DOHH2 (cell line): ENCODE measurements around the gene ANKRD33B.

Experiments
- H3F3A ChIP-seq: fragments of 200-600 bp; sonication (generic), shearing (Covaris generic); 2 replicates; pipeline ENCODE4 v1.6.0; 2016; ENCODE audit warnings: antibody characterized with exemption, mild to moderate bottlenecking; ENCODE audit not compliant: control insufficient read depth, insufficient read depth
- H3K27ac ChIP-seq: fragments of 200-600 bp; sonication (generic); 2 replicates; pipeline ENCODE4 v1.5.1; 2014; ENCODE audit warnings: low read depth, mild to moderate bottlenecking, low read length, moderate library complexity
- H3K27me3 ChIP-seq: fragments of 200-600 bp; sonication (generic); 2 replicates; pipeline ENCODE4 v1.6.1; 2014; ENCODE audit warnings: mild to moderate bottlenecking, low read length, mixed read lengths; ENCODE audit not compliant: control insufficient read depth
- H3K36me3 ChIP-seq: fragments of 200-600 bp; sonication (generic); 2 replicates; pipeline ENCODE4 v1.6.1; 2014; ENCODE audit warnings: mild to moderate bottlenecking, low read length, moderate library complexity, mixed read lengths; ENCODE audit not compliant: control insufficient read depth
- H3K4me1 ChIP-seq: fragments of 200-600 bp; sonication (generic); 2 replicates; pipeline ENCODE4 v1.6.1; 2014; ENCODE audit warnings: mild to moderate bottlenecking, low read length, mixed read lengths; ENCODE audit not compliant: control insufficient read depth
- H3K4me2 ChIP-seq: fragments of 200-600 bp; sonication (generic); 2 replicates; pipeline ENCODE4 v1.6.0; 2014; ENCODE audit warnings: mild to moderate bottlenecking, low read length, moderate library complexity
- H3K4me3 ChIP-seq: fragments of 200-600 bp; sonication (generic); 2 replicates; pipeline ENCODE4 v1.5.1; 2014; ENCODE audit warnings: mild to moderate bottlenecking, low read length, mixed read lengths
- H3K79me2 ChIP-seq: fragments of 200-600 bp; sonication (generic); 2 replicates; pipeline ENCODE4 v1.6.1; 2014; ENCODE audit warnings: mild to moderate bottlenecking, low read length, mixed read lengths; ENCODE audit not compliant: control insufficient read depth
- H3K9me2 ChIP-seq: fragments of 200-600 bp; sonication (generic); replicated peaks from 2 replicates; pipeline ENCODE4 v1.6.1; 2014; ENCODE audit warnings: mild to moderate bottlenecking, low read length, mixed read lengths; ENCODE audit not compliant: control insufficient read depth
- H3K9me3 ChIP-seq: fragments of 200-600 bp; sonication (generic); 2 replicates; pipeline ENCODE4 v1.6.1; 2014; ENCODE audit warnings: antibody characterized with exemption, low read length, mixed read lengths; ENCODE audit not compliant: control insufficient read depth, insufficient read depth
- H4K20me1 ChIP-seq: fragments of 200-600 bp; sonication (generic); 2 replicates; pipeline ENCODE4 v1.6.0; 2014; ENCODE audit warnings: low read depth, mild to moderate bottlenecking, antibody characterized with exemption, low read length, moderate library complexity; ENCODE audit not compliant: control insufficient read depth, insufficient read depth
- EZH2phosphoT487 ChIP-seq: fragments of 200-600 bp; sonication (generic); IDR thresholded peaks from 2 replicates; pipeline ENCODE4 v1.6.1; 2017; ENCODE audit warnings: borderline replicate concordance, mild to moderate bottlenecking, antibody characterized with exemption, low read length, moderate library complexity, mixed read lengths
- TF ChIP-seq, protein P1 (sequence below): fragments of 200-600 bp; sonication (generic); IDR thresholded peaks from one replicate; pipeline ENCODE4 v1.5.1; 2014; ENCODE audit warnings: antibody characterized with exemption, mild to moderate bottlenecking, low read depth, low read length; ENCODE audit not compliant: poor library complexity, severe bottlenecking

ANKRD33B gene

DNA sequence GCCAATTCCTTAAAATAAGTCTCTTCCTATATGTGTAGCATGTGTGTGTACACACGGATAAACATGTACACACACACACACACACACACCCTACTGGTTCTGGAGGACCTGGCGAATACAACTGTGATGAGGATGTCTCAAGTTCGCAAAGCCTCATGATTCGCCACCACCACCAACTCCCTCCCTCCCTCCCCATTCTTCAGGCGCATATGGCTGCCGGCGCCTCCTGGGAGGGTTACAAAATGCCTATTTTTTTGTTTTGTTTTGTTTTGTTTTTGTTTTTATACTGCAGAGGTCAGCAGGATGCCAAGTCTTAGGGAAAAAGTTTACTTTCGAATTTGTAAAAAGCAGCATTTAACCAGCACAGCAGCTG is 109.1 kb downstream of the ANKRD33B start:
- no peaks in the 10 kb centered on the region for H3K9me3 ChIP-seq

DNA sequence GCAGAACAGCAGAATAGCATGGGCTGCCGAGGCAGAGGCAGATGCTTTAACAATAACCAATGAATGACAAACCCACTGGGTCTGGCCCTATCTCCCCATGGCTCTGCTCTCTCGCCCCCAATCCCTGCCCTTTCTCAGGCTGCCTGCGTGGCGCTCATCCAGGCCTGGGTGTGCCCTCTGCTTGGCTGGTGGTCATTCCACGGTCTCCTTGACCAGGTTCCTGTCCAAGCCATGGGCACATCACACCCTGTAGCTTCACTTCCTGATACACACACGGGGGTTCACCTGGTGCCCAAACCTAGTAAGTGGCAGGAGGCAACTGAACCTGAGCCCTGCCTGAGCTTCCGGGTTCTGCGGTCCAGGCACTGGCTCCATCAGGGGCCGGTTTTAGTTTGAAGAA is 109.5 kb downstream of the ANKRD33B start:
- Histone ChIP-seq H3K4me1 (no peaks in the 10 kb centered on the region), H3F3A (no peaks in the 10 kb centered on the region), H3K4me2 (no peak overlapping the region), H3K9me3 (no peaks in the 10 kb centered on the region), H3K9me2 (no peaks in the 10 kb centered on the region), H4K20me1 (no peaks in the 10 kb centered on the region), H3K79me2 (no peaks in the 10 kb centered on the region), H3K27me3 (peaks cover 10% of the 10 kb centered on the region), H3K36me3 (peaks cover 7% of the 10 kb centered on the region; the same call in 1 of the 2 replicates), H3K27ac (no peak overlapping the region), H3K4me3 (no peak overlapping the region)
- TF ChIP-seq EZH2phosphoT487 = no peak
- TF ChIP-seq, protein P1, sequence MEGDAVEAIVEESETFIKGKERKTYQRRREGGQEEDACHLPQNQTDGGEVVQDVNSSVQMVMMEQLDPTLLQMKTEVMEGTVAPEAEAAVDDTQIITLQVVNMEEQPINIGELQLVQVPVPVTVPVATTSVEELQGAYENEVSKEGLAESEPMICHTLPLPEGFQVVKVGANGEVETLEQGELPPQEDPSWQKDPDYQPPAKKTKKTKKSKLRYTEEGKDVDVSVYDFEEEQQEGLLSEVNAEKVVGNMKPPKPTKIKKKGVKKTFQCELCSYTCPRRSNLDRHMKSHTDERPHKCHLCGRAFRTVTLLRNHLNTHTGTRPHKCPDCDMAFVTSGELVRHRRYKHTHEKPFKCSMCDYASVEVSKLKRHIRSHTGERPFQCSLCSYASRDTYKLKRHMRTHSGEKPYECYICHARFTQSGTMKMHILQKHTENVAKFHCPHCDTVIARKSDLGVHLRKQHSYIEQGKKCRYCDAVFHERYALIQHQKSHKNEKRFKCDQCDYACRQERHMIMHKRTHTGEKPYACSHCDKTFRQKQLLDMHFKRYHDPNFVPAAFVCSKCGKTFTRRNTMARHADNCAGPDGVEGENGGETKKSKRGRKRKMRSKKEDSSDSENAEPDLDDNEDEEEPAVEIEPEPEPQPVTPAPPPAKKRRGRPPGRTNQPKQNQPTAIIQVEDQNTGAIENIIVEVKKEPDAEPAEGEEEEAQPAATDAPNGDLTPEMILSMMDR = no peak

More for the DNA sequence above, 109.1 kb downstream of the ANKRD33B start:
- no peaks in the 10 kb centered on the region for H3F3A ChIP-seq
- no peaks in the 10 kb centered on the region for H4K20me1 ChIP-seq
- no peak overlapping the region for H3K4me3 ChIP-seq
- peaks cover 3% of the 10 kb centered on the region; the same call in 1 of the 2 replicates for H3K36me3 ChIP-seq
- H3K4me2 ChIP-seq = no peak overlapping the region
- no peak for TF ChIP-seq EZH2phosphoT487
- TF ChIP-seq, protein P1 = no peak
- no peak overlapping the region for H3K27ac ChIP-seq
- H3K9me2 ChIP-seq = no peaks in the 10 kb centered on the region
- H3K4me1 ChIP-seq = no peaks in the 10 kb centered on the region
- H3K79me2 ChIP-seq = no peaks in the 10 kb centered on the region
- H3K27me3 ChIP-seq = peaks cover 10% of the 10 kb centered on the region

DNA sequence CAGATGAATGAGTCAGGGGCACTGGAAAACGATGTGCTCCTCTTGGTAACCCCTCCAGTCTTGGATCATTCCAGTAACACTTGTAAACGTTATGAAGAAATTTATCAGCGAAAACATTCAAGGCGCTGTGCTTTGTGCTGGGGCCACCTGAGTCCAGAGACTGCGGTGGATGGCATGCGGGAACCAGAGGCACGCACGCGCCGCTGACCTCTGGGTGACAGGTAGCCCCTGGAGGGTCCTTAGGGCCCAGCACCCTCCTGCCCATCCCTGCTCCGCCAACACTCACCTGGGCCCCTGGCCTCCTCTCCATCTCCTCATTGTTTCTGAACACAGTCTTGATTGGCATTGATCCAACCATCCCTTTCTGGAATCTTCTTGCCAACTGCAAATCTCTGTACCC is 110.2 kb downstream of the ANKRD33B start:
- no peaks in the 10 kb centered on the region for H4K20me1 ChIP-seq
- H3K36me3 ChIP-seq = peaks cover 9% of the 10 kb centered on the region; the same call in 1 of the 2 replicates
- no peaks in the 10 kb centered on the region for H3K9me3 ChIP-seq
- no peak overlapping the region for H3K4me3 ChIP-seq
- H3K27ac ChIP-seq = no peak overlapping the region
- no peak for TF ChIP-seq EZH2phosphoT487
- TF ChIP-seq, protein P1 = no peak
- H3F3A ChIP-seq = no peaks in the 10 kb centered on the region
- no peak overlapping the region for H3K4me2 ChIP-seq
- H3K9me2 ChIP-seq = no peaks in the 10 kb centered on the region
- H3K27me3 ChIP-seq = peaks cover 10% of the 10 kb centered on the region
- H3K4me1 ChIP-seq = no peaks in the 10 kb centered on the region
- H3K79me2 ChIP-seq = no peaks in the 10 kb centered on the region
